GM23248 (cell line): Measurements from ENCODE around the gene ALDOB.

Experiments used
- EZH2 ChIP-seq: fragments of 200-600 bp; sonication (generic); IDR thresholded peaks from 2 replicates; pipeline ENCODE4 v1.6.1; 2018; ENCODE audit warnings: antibody characterized with exemption, mild to moderate bottlenecking; ENCODE audit not compliant: insufficient read depth, poor library complexity, severe bottlenecking
- EZH2phosphoT487 ChIP-seq: fragments of 200-600 bp; sonication (generic); IDR thresholded peaks from 2 replicates; pipeline ENCODE4 v1.6.1; 2018; ENCODE audit warnings: antibody characterized with exemption, moderate library complexity, mild to moderate bottlenecking, low read depth; ENCODE audit not compliant: insufficient read depth

- no peak for TF ChIP-seq EZH2
- no peak for TF ChIP-seq EZH2phosphoT487
These were observed 31.3 kb upstream of the ALDOB start for GRCh38 chr9:101466863-101467262.
